Cortex of kidney (tissue), 1 donor: ENCODE measurements around the gene CLBA1.
"Not testable (repeated sequence)": the region's sequence is repeated elsewhere in the genome, so short reads cannot be mapped to it uniquely, and the experiment has no call there.

ENCODE experiments used
- DNase-seq: peaks from one replicate; lab custom pipeline; 2025; lab: John Stamatoyannopoulos, UW

The CLBA1 gene

GRCh38 chr14:104947881-104948735 lies 37.5 kb upstream of the CLBA1 start:
- DNase-seq, result not testable (repeated sequence)

DNA sequence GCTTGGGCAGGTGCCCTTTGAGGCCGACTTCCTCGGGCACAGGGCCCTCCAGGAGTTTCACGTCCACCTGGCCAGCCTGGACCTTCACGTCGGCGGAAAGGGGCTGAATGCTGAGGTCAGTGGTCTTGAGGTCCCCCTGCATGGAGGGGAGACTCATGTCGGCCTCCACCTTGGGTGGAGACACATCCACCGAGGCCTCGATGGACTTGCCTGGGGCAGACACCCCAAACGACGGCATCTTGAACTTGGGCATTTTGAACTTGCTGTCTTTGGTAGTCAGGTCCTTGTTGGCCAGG lies 36.9 kb upstream of the CLBA1 start:
- DNase-seq, result no peak

- not testable (repeated sequence) for DNase-seq
These were observed 36.1 kb upstream of the CLBA1 start for GRCh38 chr14:104949406-104949955.

DNA sequence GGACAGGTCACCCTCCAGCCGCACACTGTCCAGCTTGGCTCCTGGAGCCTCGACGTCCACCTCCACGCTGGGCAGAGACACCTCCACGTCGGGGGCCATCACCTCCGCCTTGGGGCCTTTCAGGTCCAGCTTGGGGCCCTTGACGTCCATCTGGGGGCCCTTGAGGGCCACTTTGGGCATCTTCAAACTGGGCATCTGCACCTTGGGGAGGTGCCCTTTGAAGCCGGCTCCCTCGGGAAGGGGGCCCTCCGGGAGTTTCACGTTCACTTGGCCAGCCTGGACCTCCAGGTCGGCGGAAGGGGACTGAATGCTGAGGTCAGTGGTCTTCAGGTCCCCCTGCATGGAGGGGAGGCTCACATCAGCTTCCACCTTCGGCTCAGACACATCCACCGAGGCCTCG lies 35.6 kb upstream of the CLBA1 start:
- no peak for DNase-seq

GRCh38 chr14:104950701-104951100 lies 34.9 kb upstream of the CLBA1 start:
- DNase-seq, result not testable (repeated sequence)

DNA sequence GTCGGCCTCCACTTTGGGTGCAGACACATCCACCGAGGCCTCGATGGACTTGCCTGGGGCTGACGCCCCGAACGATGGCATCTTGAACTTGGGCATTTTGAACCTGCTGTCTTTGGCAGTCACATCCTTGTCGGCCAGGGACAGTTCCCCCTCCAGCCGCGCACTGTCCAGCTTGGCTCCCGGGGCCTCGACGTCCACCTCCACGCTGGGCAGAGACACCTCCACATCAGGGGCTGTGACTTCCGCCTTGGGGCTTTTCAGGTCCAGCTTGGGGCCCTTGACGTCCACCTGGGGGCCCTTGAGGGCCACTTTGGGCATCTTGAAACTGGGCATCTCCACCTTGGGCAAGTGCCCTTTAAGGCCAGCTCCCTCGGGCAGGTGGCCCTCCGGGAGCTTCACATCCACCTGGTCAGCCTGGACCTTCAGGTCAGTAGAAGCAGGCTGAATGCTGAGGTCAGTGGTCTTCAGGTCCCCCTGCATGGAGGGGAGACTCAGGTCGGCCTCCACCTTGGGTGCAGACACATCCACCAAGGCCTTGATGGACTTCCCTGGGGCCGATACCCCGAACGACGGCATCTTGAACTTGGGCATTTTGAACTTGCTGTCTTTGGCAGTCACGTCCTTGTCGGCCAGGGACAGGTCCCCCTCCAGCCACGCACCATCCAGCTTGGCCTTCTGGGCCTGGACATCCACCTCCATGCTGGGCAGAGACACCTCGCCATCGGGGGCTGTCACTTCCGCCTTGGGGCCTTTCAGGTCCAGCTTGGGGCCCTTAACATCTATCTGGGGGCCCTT lies 33.5 kb upstream of the CLBA1 start:
- not testable (repeated sequence) for DNase-seq

DNA sequence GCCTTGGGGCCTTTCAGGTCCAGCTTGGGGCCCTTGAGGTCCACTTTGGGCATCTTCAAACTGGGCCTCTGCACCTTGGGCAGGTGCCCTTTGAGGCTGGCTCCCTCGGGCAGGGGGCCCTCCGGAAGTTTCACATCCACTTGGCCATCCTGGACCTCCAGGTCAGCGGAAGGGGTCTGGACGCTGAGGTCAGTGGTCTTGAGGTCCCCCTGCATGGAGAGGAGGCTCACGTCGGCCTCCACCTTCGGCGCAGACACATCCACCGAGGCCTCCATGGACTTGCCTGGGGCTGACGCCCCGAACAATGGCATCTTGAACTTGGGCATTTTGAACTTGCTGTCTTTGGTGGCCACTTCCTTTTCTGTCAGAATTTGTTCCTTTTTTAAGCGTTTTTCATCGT lies 32.5 kb upstream of the CLBA1 start:
- no peak for DNase-seq

GRCh38 chr14:104953896-104954656 lies 31.5 kb upstream of the CLBA1 start:
- DNase-seq, result no peak

DNA sequence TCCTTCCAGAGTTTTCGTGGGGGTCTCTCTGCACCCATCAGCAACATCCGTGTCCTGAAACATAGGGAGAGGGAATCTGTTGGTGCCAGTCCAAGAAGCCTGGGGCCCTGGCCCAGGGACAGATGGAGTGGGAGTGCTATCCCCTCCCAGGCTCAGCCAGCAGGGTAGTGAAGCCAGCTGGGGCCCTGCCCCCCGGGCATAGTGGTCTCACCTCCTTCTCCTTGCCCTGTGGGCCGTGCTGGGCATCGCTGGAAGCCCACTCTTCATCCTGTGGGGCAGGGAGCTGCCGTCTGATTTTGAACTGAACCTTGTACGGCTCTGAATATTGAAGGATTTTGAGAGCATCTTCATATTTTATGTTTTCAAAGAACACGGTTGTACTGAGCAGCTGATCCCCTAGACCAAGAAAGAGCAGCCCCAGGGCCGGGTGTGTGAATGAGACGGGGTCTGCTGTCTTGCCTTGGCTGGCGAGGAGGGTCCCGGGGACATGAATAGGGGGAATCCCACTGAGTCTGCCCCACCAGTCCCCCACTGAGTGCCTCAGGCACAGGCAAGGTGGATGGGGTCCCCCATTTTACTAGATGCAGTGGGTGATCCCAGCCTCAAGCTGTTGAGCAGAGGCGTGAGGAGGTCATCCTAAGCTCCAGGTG lies 30.7 kb upstream of the CLBA1 start:
- DNase-seq, result no peak

GRCh38 chr14:104955396-104955770 lies 30.2 kb upstream of the CLBA1 start:
- no peak for DNase-seq

DNA sequence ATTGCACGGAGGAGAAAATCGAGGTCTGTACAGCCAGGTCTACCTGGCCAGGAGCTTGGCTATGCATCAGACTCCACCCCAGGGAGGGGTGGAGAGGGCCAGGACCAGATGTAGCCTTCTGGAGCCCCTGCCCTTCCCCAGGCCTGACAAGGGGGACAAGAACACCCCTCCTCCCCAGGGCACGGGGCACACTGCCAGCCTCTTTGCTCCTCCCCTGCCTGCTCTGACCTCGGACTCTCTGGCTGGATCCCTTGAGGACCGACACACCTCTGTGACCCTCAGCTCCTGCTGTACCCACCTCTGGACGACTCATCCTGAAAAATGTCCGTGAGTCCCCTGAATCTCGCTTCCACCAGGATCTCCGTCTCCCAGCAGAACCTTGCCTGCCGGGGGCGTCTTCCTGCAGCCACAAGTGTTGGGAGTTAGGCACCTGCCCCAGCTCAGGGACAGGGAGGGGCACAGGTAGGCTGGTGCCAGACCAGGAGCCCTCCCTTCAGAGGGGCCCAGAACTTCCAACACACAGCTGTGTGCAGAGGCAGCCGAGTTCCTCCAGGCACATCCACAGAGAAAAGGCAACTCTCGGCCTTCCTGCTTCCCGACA lies 29.2 kb upstream of the CLBA1 start:
- no peak for DNase-seq

- DNase-seq, result no peak
These were observed 28.2 kb upstream of the CLBA1 start for GRCh38 chr14:104957146-104958113.

DNA sequence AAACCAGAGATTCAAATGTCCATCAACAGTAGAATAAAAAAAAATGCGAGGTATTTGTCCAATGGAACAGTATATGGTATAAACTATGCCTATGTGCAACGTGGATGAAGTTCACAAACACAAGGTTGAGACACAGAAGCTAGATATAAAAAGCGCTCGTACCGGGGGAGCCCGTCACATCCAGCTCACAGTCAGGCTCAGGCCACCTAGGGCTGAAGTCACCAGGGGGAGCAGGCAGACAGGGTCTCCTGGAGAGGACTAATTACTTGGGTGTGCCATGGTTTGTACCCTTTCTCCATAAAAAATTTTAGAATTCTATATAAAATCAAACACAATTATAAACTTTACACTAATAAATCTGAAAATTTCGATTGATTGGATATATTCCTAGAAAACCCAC lies 21.0 kb upstream of the CLBA1 start:
- no peak for DNase-seq

DNA sequence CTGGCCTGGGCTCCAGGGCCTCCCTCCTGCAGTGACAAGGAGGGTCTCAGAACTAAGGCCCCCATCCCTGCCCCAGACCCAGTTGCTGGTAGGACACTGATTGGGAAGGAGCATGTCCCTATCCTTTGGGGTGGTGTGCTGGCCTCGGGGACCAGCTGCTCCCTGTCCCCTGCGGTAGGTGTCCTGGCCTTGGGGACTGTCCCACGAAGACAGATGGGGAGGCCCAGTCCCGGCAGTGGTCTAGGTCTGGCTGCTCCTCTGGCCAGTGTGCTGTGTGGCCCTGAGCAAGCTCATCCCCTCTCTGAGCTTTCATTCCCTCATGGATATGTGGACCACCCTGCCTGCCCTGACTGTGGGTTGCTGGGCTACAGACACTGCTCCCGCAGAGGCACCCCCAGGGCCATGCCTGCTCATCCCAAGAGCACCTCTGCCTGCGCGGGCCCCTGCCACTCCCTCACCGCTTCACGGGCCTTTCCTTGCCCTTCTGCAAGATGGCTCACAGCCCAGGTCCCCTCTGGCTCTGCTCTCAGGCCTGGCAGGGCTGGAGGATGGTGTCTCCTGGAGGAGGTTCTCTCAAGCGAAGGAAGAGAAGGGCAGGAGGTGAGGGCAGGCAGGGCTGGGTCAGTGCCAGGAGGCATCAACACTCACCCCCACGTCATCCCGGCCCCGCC lies 19.9 kb upstream of the CLBA1 start:
- DNase-seq, result no peak

DNA sequence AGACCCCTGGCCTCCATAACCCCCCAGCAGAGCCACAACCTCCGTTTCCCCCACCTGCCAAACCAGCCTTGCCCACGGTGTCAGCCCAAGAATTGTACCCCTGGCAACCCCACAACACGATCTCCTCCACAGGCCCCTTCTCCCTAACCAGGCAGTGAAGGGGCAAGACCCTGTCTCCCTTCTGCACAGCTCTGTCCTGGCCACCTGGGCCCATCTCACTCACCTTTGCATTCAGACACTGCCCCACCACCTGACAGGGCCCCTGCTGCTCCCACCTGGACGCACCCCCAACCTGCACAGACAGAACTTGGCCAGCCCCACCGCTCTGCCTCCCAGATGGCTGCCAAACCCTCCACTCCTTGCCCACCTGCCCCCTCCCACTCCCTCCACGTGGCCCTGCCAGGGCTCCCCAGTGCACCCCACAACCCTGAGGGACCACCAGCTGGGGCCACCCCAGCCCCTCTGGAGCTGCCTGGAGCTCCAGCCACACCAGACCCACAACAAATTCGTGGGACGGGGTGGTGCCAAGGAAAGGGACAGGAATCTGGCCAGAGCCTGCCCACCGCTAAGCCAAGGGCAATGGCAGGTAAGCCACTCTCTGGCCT lies 19.2 kb upstream of the CLBA1 start:
- no peak for DNase-seq

DNA sequence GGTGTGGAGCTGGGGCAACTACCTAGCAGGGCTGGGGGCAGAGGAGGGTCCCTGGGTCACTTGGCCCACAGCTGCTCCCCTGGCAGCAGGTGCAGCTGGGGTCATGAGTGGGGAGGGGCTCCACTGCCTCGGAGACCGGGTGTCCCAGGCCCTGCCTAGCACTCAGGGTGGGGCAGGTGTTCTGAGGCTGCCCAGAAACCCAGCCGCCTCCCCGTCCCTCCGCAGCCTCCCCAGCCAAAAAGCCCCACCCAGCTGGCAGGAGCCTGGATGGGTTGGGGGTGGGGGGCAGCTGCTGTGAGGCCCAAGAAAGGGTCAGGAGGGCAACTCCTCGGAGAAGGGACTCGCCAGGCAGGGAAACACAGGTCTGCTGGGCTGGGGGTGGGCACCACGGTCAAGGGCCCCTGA lies 18.6 kb upstream of the CLBA1 start:
- DNase-seq, result no peak

DNA sequence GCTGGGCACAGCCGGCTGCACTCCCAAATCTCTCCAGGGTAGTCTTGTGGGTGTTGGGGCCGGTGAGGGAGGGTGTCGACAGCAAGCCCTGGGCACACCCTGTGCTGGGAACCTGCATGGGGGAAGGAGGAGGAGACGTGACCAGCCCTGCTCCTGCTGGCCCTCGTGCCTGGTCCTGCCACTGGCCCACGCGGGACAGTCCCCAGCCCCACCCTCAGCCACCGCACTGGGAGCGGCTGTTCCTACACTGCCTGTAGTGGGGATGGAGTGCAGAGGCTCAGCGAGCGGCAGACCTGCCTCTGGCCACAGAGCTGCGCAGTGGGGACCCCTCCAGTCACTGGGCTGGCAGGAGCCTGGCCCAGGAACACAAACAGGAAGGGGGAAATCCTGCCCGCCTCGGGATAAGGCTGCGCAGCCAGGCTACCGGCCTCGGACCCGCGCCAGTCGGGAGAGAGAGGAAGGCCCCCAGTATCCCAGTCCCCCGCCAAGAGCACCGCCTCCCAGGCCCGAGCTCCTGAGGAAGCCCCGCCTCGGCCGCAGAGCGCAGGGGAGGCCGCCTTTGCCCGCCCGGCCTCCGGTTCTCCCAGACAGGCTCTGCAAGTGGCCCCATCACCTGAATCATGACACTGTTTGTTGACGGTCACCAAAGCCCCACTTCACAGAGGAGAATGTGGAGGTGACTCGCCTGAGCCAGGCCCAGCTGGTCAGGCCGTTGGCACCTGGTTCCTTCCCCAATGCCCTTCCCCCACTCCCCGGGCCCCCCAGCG lies 18.0 kb upstream of the CLBA1 start:
- DNase-seq, result no peak

DNA sequence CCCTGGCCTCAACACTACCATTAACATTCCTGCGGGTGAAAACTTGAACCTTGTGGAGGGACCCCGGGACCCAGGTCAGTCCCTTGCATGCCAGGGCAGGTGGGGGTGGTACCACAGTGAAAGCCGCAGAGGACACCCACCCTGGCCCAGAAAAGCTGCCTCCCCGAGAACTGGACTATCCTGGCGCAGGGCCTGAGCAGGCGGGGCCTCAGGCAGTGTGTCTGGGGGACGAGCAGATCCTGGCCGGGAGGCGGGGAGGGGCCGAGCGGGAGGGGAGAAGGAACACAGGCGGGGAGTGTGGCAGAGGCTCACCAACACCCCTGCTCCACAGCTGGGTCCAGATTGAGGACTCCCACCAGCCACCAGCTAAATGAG lies 17.4 kb upstream of the CLBA1 start:
- no peak for DNase-seq
